ENCODE data around the gene ZMIZ1. TPM values are rescaled to one million over a fixed set of nuclear protein-coding genes. Genes with fewer than 3 reads are reported as not detected.

The ZMIZ1 gene
- total and polyA plus RNA-seq, 2 donors from 2014 or later: 14.2 to 97.6 TPM

DNA sequence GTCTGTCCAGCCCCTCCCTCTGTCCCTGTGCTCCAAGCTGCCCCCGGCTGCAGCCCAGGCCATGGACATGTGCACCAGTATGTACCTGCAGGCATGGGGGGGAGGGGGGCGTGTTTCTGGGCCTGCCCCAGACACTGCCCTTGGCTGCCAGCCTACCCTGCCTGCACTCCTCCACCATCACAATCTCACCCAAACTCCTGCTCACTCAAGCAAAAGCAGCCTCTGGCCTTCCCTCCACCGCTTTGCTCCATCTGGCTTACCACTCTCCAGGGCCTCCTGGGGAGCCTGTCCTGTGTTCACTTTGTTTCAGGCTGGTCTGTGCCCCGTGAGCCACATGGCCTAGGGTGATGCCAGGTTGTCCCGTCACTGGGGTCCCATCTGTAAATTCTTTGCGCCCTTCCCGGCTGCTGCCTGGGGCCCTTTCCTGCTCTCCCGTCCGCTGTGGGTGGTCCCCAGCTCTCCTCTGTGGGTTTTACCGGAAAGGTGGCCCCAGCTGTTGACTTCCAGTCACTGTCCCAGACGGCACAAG lies 245.2 kb downstream of the ZMIZ1 start:
- TF ChIP-seq, protein P1, sequence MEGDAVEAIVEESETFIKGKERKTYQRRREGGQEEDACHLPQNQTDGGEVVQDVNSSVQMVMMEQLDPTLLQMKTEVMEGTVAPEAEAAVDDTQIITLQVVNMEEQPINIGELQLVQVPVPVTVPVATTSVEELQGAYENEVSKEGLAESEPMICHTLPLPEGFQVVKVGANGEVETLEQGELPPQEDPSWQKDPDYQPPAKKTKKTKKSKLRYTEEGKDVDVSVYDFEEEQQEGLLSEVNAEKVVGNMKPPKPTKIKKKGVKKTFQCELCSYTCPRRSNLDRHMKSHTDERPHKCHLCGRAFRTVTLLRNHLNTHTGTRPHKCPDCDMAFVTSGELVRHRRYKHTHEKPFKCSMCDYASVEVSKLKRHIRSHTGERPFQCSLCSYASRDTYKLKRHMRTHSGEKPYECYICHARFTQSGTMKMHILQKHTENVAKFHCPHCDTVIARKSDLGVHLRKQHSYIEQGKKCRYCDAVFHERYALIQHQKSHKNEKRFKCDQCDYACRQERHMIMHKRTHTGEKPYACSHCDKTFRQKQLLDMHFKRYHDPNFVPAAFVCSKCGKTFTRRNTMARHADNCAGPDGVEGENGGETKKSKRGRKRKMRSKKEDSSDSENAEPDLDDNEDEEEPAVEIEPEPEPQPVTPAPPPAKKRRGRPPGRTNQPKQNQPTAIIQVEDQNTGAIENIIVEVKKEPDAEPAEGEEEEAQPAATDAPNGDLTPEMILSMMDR (IDR thresholded peaks at IDR 0.05; ENCODE audit: borderline replicate concordance, extremely low read depth, insufficient read depth): no peak
- DNase-seq (peak in 1 of 5 donors; percentile 74), FAIRE-seq (no peak)
- Histone ChIP-seq H3K4me3 (ENCODE audit: low read length in 3 of 3) (no peak overlapping the region), H3K9ac (ENCODE audit: low read length in 3 of 3) (no peak overlapping the region), H3K27ac (ENCODE audit: low read depth in 2 of 2, low read length in 2 of 2) (no peak overlapping the region), H3K9me3 (ENCODE audit: control insufficient read depth in 2 of 3, insufficient read depth in 1 of 3, low read length in 3 of 3) (no peaks in the 10 kb centered on the region), H3K4me1 (ENCODE audit: control insufficient read depth in 2 of 3, insufficient read depth in 2 of 3, low read depth in 1 of 3, low read length in 3 of 3) (peaks cover 0 to 4% (median 0%) of the 10 kb centered on the region in 3 donors), H3K27me3 (ENCODE audit: control insufficient read depth, insufficient read depth, low read length) (no peaks in the 10 kb centered on the region), H3K36me3 (ENCODE audit: control insufficient read depth in 2 of 3, insufficient read depth in 3 of 3, low read length in 3 of 3) (peaks cover 0 to 23% (median 4%) of the 10 kb centered on the region in 3 donors)
- intact Hi-C loops (cut with DNase I): no loop called here

DNA sequence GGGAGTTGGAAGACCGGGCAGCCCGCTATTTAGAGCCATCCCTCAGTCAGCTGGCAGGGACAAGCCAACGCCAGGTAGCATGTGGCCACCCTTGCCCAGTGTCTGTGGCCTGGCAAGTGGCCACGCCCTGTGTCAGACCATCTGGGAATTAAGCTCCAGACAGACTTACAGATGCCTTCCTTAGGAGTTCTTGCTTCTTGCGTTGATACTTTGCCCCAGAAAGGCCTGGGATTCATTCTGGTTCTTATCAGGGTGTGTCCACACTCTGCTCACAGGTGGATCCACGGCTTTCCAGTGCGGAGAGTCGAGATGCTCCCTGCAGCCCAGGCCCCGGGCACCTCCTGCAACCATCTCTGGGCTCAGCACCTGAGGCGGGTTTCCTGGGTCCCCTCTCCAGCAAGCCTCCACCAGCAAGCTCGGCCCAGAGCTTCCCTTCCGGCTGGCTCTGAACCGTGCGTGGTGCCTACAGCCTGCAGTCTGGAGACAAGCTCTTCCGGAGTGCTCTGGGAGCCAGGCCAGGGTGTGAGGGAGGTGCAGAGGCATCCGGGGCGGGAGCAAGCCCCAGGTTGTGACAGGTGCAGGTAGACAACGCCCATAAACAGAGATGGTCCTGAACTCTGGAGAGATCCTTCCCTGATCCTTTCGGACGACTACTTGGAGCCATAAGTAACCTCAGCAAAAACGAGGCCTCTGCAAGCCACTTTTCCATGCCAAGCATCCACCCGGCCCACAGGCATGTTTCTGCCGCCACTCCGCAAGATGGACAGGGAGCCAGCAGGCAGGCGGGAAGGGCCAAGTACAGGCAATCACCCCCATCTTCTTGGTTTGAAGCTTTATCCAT lies 246.2 kb downstream of the ZMIZ1 start:
- intact Hi-C loops (cut with DNase I): no loop called here

DNA sequence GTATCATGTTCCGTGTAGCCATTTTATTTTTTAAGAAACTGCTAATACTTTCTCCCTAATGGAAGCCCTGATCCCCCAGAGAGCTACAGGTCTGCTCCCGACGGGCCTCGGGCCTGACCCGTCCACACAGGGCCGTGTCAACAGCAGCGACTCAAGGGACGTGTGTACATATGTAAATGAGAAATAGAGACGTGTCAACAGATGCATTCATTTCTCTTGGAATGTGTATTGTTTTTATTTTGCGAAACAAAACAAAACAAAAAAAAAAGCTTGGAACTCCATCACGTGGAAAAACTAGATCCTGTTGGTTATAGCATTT lies 246.8 kb downstream of the ZMIZ1 start:
- H3K27ac ChIP-seq (ENCODE audit: low read depth in 2 of 2, low read length in 2 of 2): no peak overlapping the region
- H3K9ac ChIP-seq (ENCODE audit: low read length in 3 of 3): no peak overlapping the region
- DNase-seq (no peak), FAIRE-seq (no peak)
- H3K4me1 ChIP-seq (ENCODE audit: control insufficient read depth in 2 of 3, insufficient read depth in 2 of 3, low read depth in 1 of 3, low read length in 3 of 3): peaks cover 0 to 4% (median 0%) of the 10 kb centered on the region in 3 donors
- no peaks in the 10 kb centered on the region for H3K27me3 ChIP-seq (ENCODE audit: control insufficient read depth, insufficient read depth, low read length)
- TF ChIP-seq, protein P1 (IDR thresholded peaks at IDR 0.05; ENCODE audit: borderline replicate concordance, extremely low read depth, insufficient read depth): no peak
- intact Hi-C loops (cut with DNase I): no loop called here
- H3K36me3 ChIP-seq (ENCODE audit: control insufficient read depth in 2 of 3, insufficient read depth in 3 of 3, low read length in 3 of 3): peaks cover 0 to 13% (median 4%) of the 10 kb centered on the region in 3 donors
- no peak overlapping the region for H3K4me3 ChIP-seq (ENCODE audit: low read length in 3 of 3)
- H3K9me3 ChIP-seq (ENCODE audit: control insufficient read depth in 2 of 3, insufficient read depth in 1 of 3, low read length in 3 of 3): no peaks in the 10 kb centered on the region

More for the DNA sequence above, 246.2 kb downstream of the ZMIZ1 start:
- H3K9ac ChIP-seq (ENCODE audit: low read length in 3 of 3): no peak overlapping the region
- no peak overlapping the region for H3K4me3 ChIP-seq (ENCODE audit: low read length in 3 of 3)
- no peak for DNase-seq
- H3K27me3 ChIP-seq (ENCODE audit: control insufficient read depth, insufficient read depth, low read length): no peaks in the 10 kb centered on the region
- H3K27ac ChIP-seq (ENCODE audit: low read depth in 2 of 2, low read length in 2 of 2): no peak overlapping the region
- no peaks in the 10 kb centered on the region for H3K9me3 ChIP-seq (ENCODE audit: control insufficient read depth in 2 of 3, insufficient read depth in 1 of 3, low read length in 3 of 3)
- TF ChIP-seq, protein P1 (IDR thresholded peaks at IDR 0.05; ENCODE audit: borderline replicate concordance, extremely low read depth, insufficient read depth): no peak
- peaks cover 0 to 13% (median 4%) of the 10 kb centered on the region in 3 donors for H3K36me3 ChIP-seq (ENCODE audit: control insufficient read depth in 2 of 3, insufficient read depth in 3 of 3, low read length in 3 of 3)
- FAIRE-seq: no peak
- H3K4me1 ChIP-seq (ENCODE audit: control insufficient read depth in 2 of 3, insufficient read depth in 2 of 3, low read depth in 1 of 3, low read length in 3 of 3): peaks cover 0 to 4% (median 0%) of the 10 kb centered on the region in 3 donors

Data from kidney (tissue), 14 donors.